Measurements from ENCODE around the gene MMP28. TPM values are rescaled to one million over a fixed set of nuclear protein-coding genes. Genes with fewer than 3 reads are reported as not detected.
A peak's percentile ranks its signal among the peaks of the same experiment; 100 is the strongest.

MMP28 gene
- total and polyA plus RNA-seq, 4 donors, result 30.5 to 72.6 (median 44.3) TPM

GRCh38 chr17:35769895-35770486 lies 25.4 kb downstream of the MMP28 start:
- no peaks in the 10 kb centered on the region for H3K27me3 ChIP-seq (ENCODE audit: control insufficient read depth in 3 of 3, insufficient read depth in 3 of 3, low read length in 2 of 3)
- no peak for DNase-seq
- no peaks in the 10 kb centered on the region for H3K9me3 ChIP-seq (ENCODE audit: control insufficient read depth in 4 of 4, insufficient read depth in 3 of 4, low read length in 3 of 4)
- H3K36me3 ChIP-seq (ENCODE audit: control insufficient read depth in 4 of 4, insufficient read depth in 4 of 4, low read length in 4 of 4), result peaks cover 0 to 2% (median 0%) of the 10 kb centered on the region in 4 donors
- H3K4me1 ChIP-seq (ENCODE audit: control insufficient read depth in 5 of 5, insufficient read depth in 5 of 5, low read length in 5 of 5), result peaks cover 0 to 23% (median 5%) of the 10 kb centered on the region in 5 donors
- WGBS, 2 donors, result 96 to 98% methylated on average over 48 of the region's 48 CpGs
- no peak overlapping the region for H3K27ac ChIP-seq (ENCODE audit: low read depth in 1 of 2, low read length in 1 of 2)
- TF ChIP-seq CTCF (IDR thresholded peaks at IDR 0.05; ENCODE audit: control extremely low read depth, extremely low read depth), result no peak
- no peak overlapping the region for H3K9ac ChIP-seq (ENCODE audit: insufficient read depth in 1 of 2, low read length in 2 of 2)
- no peak overlapping the region for H3K4me3 ChIP-seq
- ATAC-seq (ENCODE audit: insufficient read depth, low FRiP score), result no peak

- Histone ChIP-seq H3K27ac (ENCODE audit: low read depth in 1 of 2, low read length in 1 of 2) (no peak overlapping the region), H3K9me3 (ENCODE audit: control insufficient read depth in 4 of 4, insufficient read depth in 3 of 4, low read length in 3 of 4) (no peaks in the 10 kb centered on the region), H3K4me3 (no peak overlapping the region), H3K36me3 (ENCODE audit: control insufficient read depth in 4 of 4, insufficient read depth in 4 of 4, low read length in 4 of 4) (peaks cover 0 to 2% (median 0%) of the 10 kb centered on the region in 4 donors), H3K27me3 (ENCODE audit: control insufficient read depth in 3 of 3, insufficient read depth in 3 of 3, low read length in 2 of 3) (no peaks in the 10 kb centered on the region), H3K4me1 (ENCODE audit: control insufficient read depth in 5 of 5, insufficient read depth in 5 of 5, low read length in 5 of 5) (peaks cover 0 to 22% (median 6%) of the 10 kb centered on the region in 5 donors), H3K9ac (ENCODE audit: insufficient read depth in 1 of 2, low read length in 2 of 2) (no peak overlapping the region)
- WGBS, 2 donors, result 84 to 98% methylated on average over 2 of the region's 2 CpGs
- DNase-seq (no peak), ATAC-seq (ENCODE audit: insufficient read depth, low FRiP score) (no peak)
- TF ChIP-seq CTCF (IDR thresholded peaks at IDR 0.05; ENCODE audit: control extremely low read depth, extremely low read depth), result no peak
These were observed 26.6 kb downstream of the MMP28 start for GRCh38 chr17:35768797-35769196.

- peak; percentile 24 for TF ChIP-seq CTCF (IDR thresholded peaks at IDR 0.05; ENCODE audit: control extremely low read depth, extremely low read depth)
- WGBS, 2 donors, result 39 to 51% methylated on average over 7 of the region's 7 CpGs
- ATAC-seq (ENCODE audit: insufficient read depth, low FRiP score) (no peak), DNase-seq (peak in 2 of 3 donors; percentile 50 to 51)
- Histone ChIP-seq H3K27me3 (ENCODE audit: control insufficient read depth in 3 of 3, insufficient read depth in 3 of 3, low read length in 2 of 3) (no peaks in the 10 kb centered on the region), H3K4me3 (no peak overlapping the region), H3K9ac (ENCODE audit: insufficient read depth in 1 of 2, low read length in 2 of 2) (no peak overlapping the region), H3K4me1 (ENCODE audit: control insufficient read depth in 5 of 5, insufficient read depth in 5 of 5, low read length in 5 of 5) (peaks cover 0 to 15% (median 0%) of the 10 kb centered on the region in 5 donors), H3K9me3 (ENCODE audit: control insufficient read depth in 4 of 4, insufficient read depth in 3 of 4, low read length in 3 of 4) (no peaks in the 10 kb centered on the region), H3K27ac (ENCODE audit: low read depth in 1 of 2, low read length in 1 of 2) (no peak overlapping the region), H3K36me3 (ENCODE audit: control insufficient read depth in 4 of 4, insufficient read depth in 4 of 4, low read length in 4 of 4) (no peaks in the 10 kb centered on the region)
These were observed 28.4 kb downstream of the MMP28 start for GRCh38 chr17:35766903-35767510.
